Breast epithelium (tissue), 4 donors: ENCODE data around the gene CLTC. TPM values are rescaled to one million over a fixed set of nuclear protein-coding genes. Genes with fewer than 3 reads are reported as not detected.

Experiments
- DNase-seq, 2 donors: peaks; one replicate each; pipeline ENCODE4 v3.0.0-alpha.2; 2019; ENCODE audit warnings: low spot score in 2 of 2
- H3K27ac ChIP-seq, 2 donors: fragments of 200-600 bp; sonication (generic) in 1 of 2; one replicate each; pipeline ENCODE4 v1.5.1; 2016 to 2019; ENCODE audit warnings: mild to moderate bottlenecking in 1 of 2
- H3K27me3 ChIP-seq, 2 donors: fragments of 200-600 bp; sonication (generic) in 1 of 2; one replicate each; pipeline versions ENCODE4 v1.5.1 to v1.6.0; 2017 to 2019; ENCODE audit warnings: control low read depth in 1 of 2, mild to moderate bottlenecking in 1 of 2
- H3K36me3 ChIP-seq: fragments of 200-600 bp; one replicate; pipeline ENCODE4 v1.5.1; 2019
- H3K4me1 ChIP-seq, 2 donors: fragments of 200-600 bp; sonication (generic); one replicate each; pipeline ENCODE4 v1.5.1; 2016 to 2019; ENCODE audit warnings: control low read depth in 1 of 2
- H3K4me3 ChIP-seq, 3 donors: fragments of 200-600 bp; sonication (generic); 1 replicate in 2 of 3; 2 replicates in 1 of 3; pipeline ENCODE4 v1.5.1; 2016 to 2019; ENCODE audit warnings: mild to moderate bottlenecking in 3 of 3, moderate library complexity in 2 of 3
- H3K9me3 ChIP-seq, 2 donors: fragments of 200-600 bp; sonication (generic) in 1 of 2; one replicate each; pipeline ENCODE4 v1.5.1; 2016 to 2019; ENCODE audit warnings: control low read depth in 1 of 2
- CTCF ChIP-seq, 3 donors: fragments of 450-650 bp; IDR thresholded peaks; one replicate each; pipeline ENCODE4 v1.5.1; 2016 to 2017; ENCODE audit warnings: antibody characterized with exemption in 3 of 3, mild to moderate bottlenecking in 3 of 3, moderate library complexity in 3 of 3
- POLR2A ChIP-seq: fragments of 450-650 bp; IDR thresholded peaks from one replicate; pipeline ENCODE4 v1.6.1; 2016; ENCODE audit warnings: antibody characterized with exemption, mild to moderate bottlenecking, moderate library complexity
- POLR2AphosphoS5 ChIP-seq, 3 donors: sonication (generic); formaldehyde crosslinking; IDR thresholded peaks; one replicate each; pipeline ENCODE4 v1.6.1; 2017; ENCODE audit warnings: antibody characterized with exemption in 3 of 3
- intact Hi-C: fragments of 100-400 bp; cut with DNase I; formaldehyde crosslinking; loops from one replicate; pipeline ENCODE4 v1.15.1; 2023; ENCODE audit warnings: low total_unique reads
- total RNA-seq, 3 donors: library from RNA; depleted of rRNA; stranded (reverse); fragments of >200 nt; gene quantifications; one replicate each; pipeline ENCODE4 v1.1.0, GENCODE V29; 2016

Gene CLTC
- total RNA-seq, 3 donors from 2014 or later, result 199 to 231 (median 213) TPM

GRCh38 chr17:59607061-59607460, 12.6 kb upstream of the CLTC start:
- Histone ChIP-seq H3K4me3 (no peak overlapping the region), H3K4me1 (no peaks in the 10 kb centered on the region), H3K9me3 (no peaks in the 10 kb centered on the region), H3K36me3 (peaks cover 4% of the 10 kb centered on the region), H3K27me3 (no peaks in the 10 kb centered on the region), H3K27ac (no peak overlapping the region)
- no peak for DNase-seq
- TF ChIP-seq POLR2A (no peak), POLR2AphosphoS5 (IDR thresholded peaks at IDR 0.05) (no peak), CTCF (IDR thresholded peaks at IDR 0.05) (no peak)
- intact Hi-C loops, result no loop called here

- no peak overlapping the region for H3K4me3 ChIP-seq
- no peaks in the 10 kb centered on the region for H3K4me1 ChIP-seq
- H3K27me3 ChIP-seq, result no peaks in the 10 kb centered on the region
- H3K9me3 ChIP-seq, result no peaks in the 10 kb centered on the region
- intact Hi-C loops, result no loop called here
- no peak for DNase-seq
- no peak for TF ChIP-seq POLR2AphosphoS5 (IDR thresholded peaks at IDR 0.05)
- TF ChIP-seq POLR2A, result no peak
- no peak for TF ChIP-seq CTCF (IDR thresholded peaks at IDR 0.05)
- H3K27ac ChIP-seq, result no peak overlapping the region
- peaks cover 4% of the 10 kb centered on the region for H3K36me3 ChIP-seq
Measured at GRCh38 chr17:59607817-59608403, 11.8 kb upstream of the CLTC start.

GRCh38 chr17:59611503-59611902, 8.2 kb upstream of the CLTC start:
- Histone ChIP-seq H3K36me3 (peaks cover 4% of the 10 kb centered on the region), H3K27me3 (no peaks in the 10 kb centered on the region), H3K9me3 (no peaks in the 10 kb centered on the region), H3K4me3 (no peak overlapping the region), H3K4me1 (no peaks in the 10 kb centered on the region), H3K27ac (no peak overlapping the region)
- TF ChIP-seq CTCF (IDR thresholded peaks at IDR 0.05) (no peak), POLR2AphosphoS5 (IDR thresholded peaks at IDR 0.05) (no peak), POLR2A (no peak)
- DNase-seq, result no peak
- intact Hi-C loops, result no loop called here

- peaks cover 0 to 6% of the 10 kb centered on the region in 2 donors for H3K4me1 ChIP-seq
- TF ChIP-seq POLR2A, result no peak
- no peak for TF ChIP-seq CTCF (IDR thresholded peaks at IDR 0.05)
- no peak for TF ChIP-seq POLR2AphosphoS5 (IDR thresholded peaks at IDR 0.05)
- intact Hi-C loops, result no loop called here
- DNase-seq, result no peak
- H3K36me3 ChIP-seq, result no peaks in the 10 kb centered on the region
- H3K9me3 ChIP-seq, result no peaks in the 10 kb centered on the region
- no peaks in the 10 kb centered on the region for H3K27me3 ChIP-seq
- no peak overlapping the region for H3K27ac ChIP-seq
- no peak overlapping the region for H3K4me3 ChIP-seq
Measured at GRCh38 chr17:59616253-59616920, 3.3 kb upstream of the CLTC start.

- no peaks in the 10 kb centered on the region for H3K9me3 ChIP-seq
- peaks cover 0 to 7% of the 10 kb centered on the region in 2 donors for H3K4me1 ChIP-seq
- intact Hi-C loops, result no loop called here
- no peaks in the 10 kb centered on the region for H3K27me3 ChIP-seq
- no peak for TF ChIP-seq CTCF (IDR thresholded peaks at IDR 0.05)
- no peak for TF ChIP-seq POLR2AphosphoS5 (IDR thresholded peaks at IDR 0.05)
- no peak for TF ChIP-seq POLR2A
- no peak overlapping the region for H3K4me3 ChIP-seq
- H3K36me3 ChIP-seq, result no peaks in the 10 kb centered on the region
- no peak for DNase-seq
- peak overlapping the region in 1 of 2 donors; percentile 99 for H3K27ac ChIP-seq
Measured at GRCh38 chr17:59617156-59617732, 2.5 kb upstream of the CLTC start.
